ENCODE measurements around the gene HOXD13.
A peak's percentile ranks its signal among the peaks of the same experiment; 100 is the strongest.

Gene HOXD13

GRCh38 chr2:176102309-176102866 is 9.9 kb downstream of the HOXD13 start (continued):
- TF ChIP-seq ZNF555 (tag by site-specific recombination; conservative IDR thresholded peaks at IDR 0.05) (no peak), KLF17 (tag by site-specific recombination; IDR thresholded peaks at IDR 0.05) (no peak), ZNF530 (tag by site-specific recombination; IDR thresholded peaks at IDR 0.05; ENCODE audit: low read depth) (no peak), ZNF513 (tag by site-specific recombination; IDR thresholded peaks at IDR 0.05) (no peak), ZNF514 (tag by site-specific recombination; IDR thresholded peaks at IDR 0.05) (no peak), GLI4 (tag by site-specific recombination; IDR thresholded peaks at IDR 0.05) (no peak)

- peaks cover 4% of the 10 kb centered on the region for H3K4me1 ChIP-seq (ENCODE audit: control insufficient read depth, insufficient read depth, low read length)
- ChIA-PET CTCF (interaction anchor here (0.6 to 2.2 kb wide), 4 partner anchors 24 to 851 kb away, joined by 3 to 4 read pairs (median 3); no protein-coding TSS in a partner anchor), POLR2A (interaction anchor here (0.6 to 2.6 kb wide), 3 partner anchors 10 to 27 kb away, joined by 3 to 6 read pairs (median 5); no protein-coding TSS in a partner anchor)
These were observed 10.7 kb downstream of the HOXD13 start for GRCh38 chr2:176103194-176103593.

GRCh38 chr2:176103742-176104315 is 11.3 kb downstream of the HOXD13 start:
- ChIA-PET CTCF (interaction anchor here (0.6 to 2.2 kb wide), 6 partner anchors 15 to 852 kb away, joined by 3 to 4 read pairs (median 4); no protein-coding TSS in a partner anchor), POLR2A (interaction anchor here (0.7 to 4.2 kb wide), 9 partner anchors 9 to 918 kb away, joined by 3 to 75 read pairs (median 6); partner anchors contain the start of genes HOXD13, HOXD8 and LNPK)
- H3K9me3 ChIP-seq (ENCODE audit: control insufficient read depth, insufficient read depth, low read depth, low read length): no peaks in the 10 kb centered on the region
- H3K4me3 ChIP-seq (ENCODE audit: low read depth, low read length): peak overlapping the region; percentile 74
- peaks cover 4% of the 10 kb centered on the region for H3K4me1 ChIP-seq (ENCODE audit: control insufficient read depth, insufficient read depth, low read length)
- peaks cover 0 to 1% of the 10 kb centered on the region in 2 experiments; a peak in 2 of 3 replicates for H3K36me3 ChIP-seq (ENCODE audit: control insufficient read depth in 2 of 2, insufficient read depth in 1 of 2, low read length in 2 of 2)
- H3K27ac ChIP-seq (ENCODE audit: extremely low read depth, low read depth, low read length): peak overlapping the region; percentile 100
- TF ChIP-seq ZFP37 (tag by site-specific recombination; IDR thresholded peaks at IDR 0.05) (no peak), PBX3 (CRISPR knock-in tag; IDR thresholded peaks at IDR 0.05) (no peak), ZNF626 (tag by site-specific recombination; IDR thresholded peaks at IDR 0.05) (no peak), ZNF202 (tag by site-specific recombination; IDR thresholded peaks at IDR 0.05; ENCODE audit: borderline replicate concordance) (no peak), ZNF37A (tag by site-specific recombination; IDR thresholded peaks at IDR 0.05) (no peak), ZNF580 (tag by site-specific recombination; IDR thresholded peaks at IDR 0.05) (no peak), ZNF292 (tag by site-specific recombination; IDR thresholded peaks at IDR 0.05; ENCODE audit: borderline replicate concordance, low read depth) (no peak), ZNF132 (tag by site-specific recombination; IDR thresholded peaks at IDR 0.05; ENCODE audit: borderline replicate concordance) (no peak), WT1 (tag by site-specific recombination; IDR thresholded peaks at IDR 0.05) (no peak), PRDM10 (tag by site-specific recombination; IDR thresholded peaks at IDR 0.05) (peak; percentile 23), ZNF558 (tag by site-specific recombination; IDR thresholded peaks at IDR 0.05) (no peak), TRIM28 (IDR thresholded peaks at IDR 0.05; ENCODE audit: borderline replicate concordance, low read length) (no peak)

More at GRCh38 chr2:176103194-176103593, 10.7 kb downstream of the HOXD13 start:
- no peak for TF ChIP-seq ZNF513 (tag by site-specific recombination; IDR thresholded peaks at IDR 0.05)
- no peak for TF ChIP-seq ZBTB1 (tag by site-specific recombination; IDR thresholded peaks at IDR 0.05)
- no peaks in the 10 kb centered on the region for H3K9me3 ChIP-seq (ENCODE audit: control insufficient read depth, insufficient read depth, low read depth, low read length)
- H3K27ac ChIP-seq (ENCODE audit: extremely low read depth, low read depth, low read length): peak overlapping the region; percentile 100; the same call in 1 of the 2 replicates
- no peak overlapping the region; the same call in 1 of the 2 replicates for H3K4me3 ChIP-seq (ENCODE audit: low read depth, low read length)
- H3K36me3 ChIP-seq (ENCODE audit: control insufficient read depth in 2 of 2, insufficient read depth in 1 of 2, low read length in 2 of 2): no peaks in the 10 kb centered on the region
